ENCODE results near the gene TAGLN3. TPM values are rescaled to one million over a fixed set of nuclear protein-coding genes. Genes with fewer than 3 reads are reported as not detected.

TAGLN3 gene
- total RNA-seq, 1 donor from 2014 or later = 9.0 TPM

DNA sequence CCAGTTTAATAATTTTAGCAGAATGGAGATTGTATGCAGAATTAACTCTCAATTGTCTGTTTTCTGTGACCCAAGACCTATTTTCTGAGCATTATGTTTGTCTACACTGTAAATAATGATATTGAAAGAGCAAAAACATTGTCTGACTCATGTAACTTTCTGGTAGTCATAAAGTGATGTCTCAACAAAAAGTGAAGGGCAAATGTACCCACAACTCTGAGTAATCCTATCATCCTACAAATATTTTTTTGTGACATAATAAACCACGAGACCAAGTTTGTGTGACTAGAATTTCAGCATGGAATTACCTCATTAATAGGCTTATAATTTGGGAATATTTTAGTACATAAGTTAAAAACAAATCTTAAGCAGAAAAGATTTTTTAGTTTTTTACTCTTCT lies 35.3 kb upstream of the TAGLN3 start:
- no peak for DNase-seq (ENCODE audit: low spot score, unreplicated experiment)
- Mint-ChIP-seq H3K36me3 (ENCODE audit: insufficient read depth) (peaks cover 9% of the 10 kb centered on the region), H3K4me1 (ENCODE audit: low read depth) (peaks cover 4% of the 10 kb centered on the region), H3K27ac (no peak overlapping the region), H3K9me3 (ENCODE audit: low read depth) (no peaks in the 10 kb centered on the region), H3K27me3 (no peaks in the 10 kb centered on the region), H3K4me3 (ENCODE audit: low read depth) (no peak overlapping the region)
- TF ChIP-seq, protein P1, sequence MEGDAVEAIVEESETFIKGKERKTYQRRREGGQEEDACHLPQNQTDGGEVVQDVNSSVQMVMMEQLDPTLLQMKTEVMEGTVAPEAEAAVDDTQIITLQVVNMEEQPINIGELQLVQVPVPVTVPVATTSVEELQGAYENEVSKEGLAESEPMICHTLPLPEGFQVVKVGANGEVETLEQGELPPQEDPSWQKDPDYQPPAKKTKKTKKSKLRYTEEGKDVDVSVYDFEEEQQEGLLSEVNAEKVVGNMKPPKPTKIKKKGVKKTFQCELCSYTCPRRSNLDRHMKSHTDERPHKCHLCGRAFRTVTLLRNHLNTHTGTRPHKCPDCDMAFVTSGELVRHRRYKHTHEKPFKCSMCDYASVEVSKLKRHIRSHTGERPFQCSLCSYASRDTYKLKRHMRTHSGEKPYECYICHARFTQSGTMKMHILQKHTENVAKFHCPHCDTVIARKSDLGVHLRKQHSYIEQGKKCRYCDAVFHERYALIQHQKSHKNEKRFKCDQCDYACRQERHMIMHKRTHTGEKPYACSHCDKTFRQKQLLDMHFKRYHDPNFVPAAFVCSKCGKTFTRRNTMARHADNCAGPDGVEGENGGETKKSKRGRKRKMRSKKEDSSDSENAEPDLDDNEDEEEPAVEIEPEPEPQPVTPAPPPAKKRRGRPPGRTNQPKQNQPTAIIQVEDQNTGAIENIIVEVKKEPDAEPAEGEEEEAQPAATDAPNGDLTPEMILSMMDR (IDR thresholded peaks at IDR 0.05; ENCODE audit: unreplicated experiment) = no peak

DNA sequence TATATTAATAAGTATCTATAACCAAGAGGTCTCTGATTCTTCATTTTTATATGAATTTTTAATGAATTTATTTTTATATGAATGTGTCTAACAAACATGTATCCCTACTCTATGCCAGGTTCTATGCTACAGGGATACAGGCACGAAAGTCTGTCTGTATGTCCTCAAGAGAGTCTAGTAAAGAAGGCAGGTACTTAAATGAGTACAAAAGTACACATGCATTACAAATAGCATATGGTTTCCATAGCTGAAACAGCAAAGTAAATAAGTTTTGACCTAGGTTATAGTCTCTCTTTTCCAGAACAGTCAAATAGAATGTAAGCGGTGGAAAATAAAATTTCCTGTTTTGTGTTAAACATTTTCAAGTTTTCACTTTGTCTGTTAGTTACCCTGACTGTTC lies 33.2 kb upstream of the TAGLN3 start:
- Mint-ChIP-seq H3K9me3 (ENCODE audit: low read depth) (no peaks in the 10 kb centered on the region), H3K27me3 (no peaks in the 10 kb centered on the region), H3K27ac (no peak overlapping the region), H3K4me3 (ENCODE audit: low read depth) (no peak overlapping the region), H3K36me3 (ENCODE audit: insufficient read depth) (peaks cover 8% of the 10 kb centered on the region), H3K4me1 (ENCODE audit: low read depth) (peaks cover 4% of the 10 kb centered on the region)
- no peak for DNase-seq (ENCODE audit: low spot score, unreplicated experiment)
- TF ChIP-seq, protein P1 (IDR thresholded peaks at IDR 0.05; ENCODE audit: unreplicated experiment) = no peak

DNA sequence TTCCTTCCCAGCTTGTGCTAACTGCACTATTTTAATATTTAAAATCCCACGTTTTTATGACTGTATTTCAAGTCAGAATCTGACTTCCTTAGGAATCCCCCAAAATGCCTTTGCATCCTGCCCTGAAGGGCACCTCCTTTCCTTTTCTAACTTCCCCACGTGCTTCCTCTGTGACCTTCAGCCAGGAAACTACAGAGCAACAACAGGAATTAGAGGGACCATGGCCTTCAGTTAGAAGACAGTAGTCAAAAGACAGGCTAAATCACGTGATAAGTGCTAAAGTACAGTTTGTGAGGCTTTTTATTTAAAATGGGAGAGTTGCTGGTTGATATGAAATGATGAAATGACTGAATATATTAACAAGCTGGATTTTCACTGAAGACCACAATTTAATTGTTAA lies 31.7 kb upstream of the TAGLN3 start:
- H3K27ac Mint-ChIP-seq = no peak overlapping the region
- H3K9me3 Mint-ChIP-seq (ENCODE audit: low read depth) = no peaks in the 10 kb centered on the region
- no peak overlapping the region for H3K4me3 Mint-ChIP-seq (ENCODE audit: low read depth)
- H3K4me1 Mint-ChIP-seq (ENCODE audit: low read depth) = peaks cover 4% of the 10 kb centered on the region
- TF ChIP-seq, protein P1 (IDR thresholded peaks at IDR 0.05; ENCODE audit: unreplicated experiment) = no peak
- H3K27me3 Mint-ChIP-seq = no peaks in the 10 kb centered on the region
- peaks cover 6% of the 10 kb centered on the region for H3K36me3 Mint-ChIP-seq (ENCODE audit: insufficient read depth)
- DNase-seq (ENCODE audit: low spot score, unreplicated experiment) = no peak

DNA sequence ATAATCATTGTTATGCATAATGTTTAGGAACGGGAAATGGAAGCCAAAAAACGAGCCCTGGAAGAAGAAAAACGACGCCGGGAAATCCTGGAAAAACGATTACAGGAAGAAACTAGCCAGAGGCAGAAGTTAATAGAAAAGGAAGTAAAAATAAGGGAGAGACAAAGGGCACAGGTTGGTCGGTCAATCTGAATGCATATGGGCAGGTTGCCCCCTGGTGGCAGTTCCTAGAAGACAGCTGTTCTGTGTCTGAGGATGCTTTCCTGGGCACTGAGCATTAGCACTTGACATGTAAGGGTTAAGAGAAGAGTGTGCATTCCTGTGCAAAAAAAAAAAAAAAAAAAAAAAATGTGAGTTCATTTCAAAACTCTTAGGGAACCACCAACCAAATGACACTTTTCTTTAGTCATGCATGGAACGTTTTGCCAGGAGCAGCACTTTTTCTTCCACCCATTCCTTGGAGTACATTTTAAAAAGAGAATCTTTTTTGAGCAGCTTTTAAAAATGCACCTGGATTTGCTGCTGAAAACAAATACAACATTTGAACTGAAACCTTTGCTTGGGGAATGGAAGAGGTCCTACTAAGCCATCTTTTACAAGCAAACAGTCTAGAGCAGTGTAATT lies 31.0 kb upstream of the TAGLN3 start:
- peak; percentile 71 for DNase-seq (ENCODE audit: low spot score, unreplicated experiment)

DNA sequence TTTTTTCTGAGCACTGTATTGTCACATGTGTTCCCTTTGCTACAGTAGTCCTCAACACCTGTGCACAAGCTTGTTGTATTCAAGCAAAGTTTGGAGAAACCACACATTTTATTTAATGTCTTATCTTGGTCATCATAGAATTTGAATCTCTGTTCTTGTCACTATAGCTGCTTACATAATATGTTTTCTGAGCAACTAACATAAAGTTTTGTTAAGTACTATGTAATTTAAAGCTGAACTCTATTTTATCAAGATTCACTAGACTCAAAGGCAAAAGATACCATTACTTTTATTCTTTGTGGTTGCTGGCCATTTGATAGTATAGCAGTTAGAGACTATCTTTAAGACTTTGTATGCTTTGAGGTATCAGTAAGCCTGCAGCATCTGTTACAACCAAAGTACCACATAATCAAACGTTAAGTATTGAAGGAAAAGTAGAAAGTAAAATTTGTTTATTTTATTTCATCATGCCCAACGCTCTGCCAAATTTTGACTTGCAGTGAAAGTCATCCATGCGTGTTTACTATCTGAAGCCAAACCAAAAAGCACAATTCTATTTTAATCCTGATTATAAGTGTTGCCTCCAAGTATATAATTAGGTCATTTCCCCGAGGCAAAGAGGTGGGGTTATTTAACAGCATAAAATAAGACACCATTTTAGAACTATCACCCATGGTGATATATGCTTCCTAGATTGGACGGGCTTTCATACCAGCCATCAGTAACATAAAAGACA lies 30.2 kb upstream of the TAGLN3 start:
- Mint-ChIP-seq H3K9me3 (ENCODE audit: low read depth) (no peaks in the 10 kb centered on the region), H3K36me3 (ENCODE audit: insufficient read depth) (peaks cover 4% of the 10 kb centered on the region), H3K27ac (no peak overlapping the region), H3K4me3 (ENCODE audit: low read depth) (no peak overlapping the region), H3K4me1 (ENCODE audit: low read depth) (peaks cover 4% of the 10 kb centered on the region), H3K27me3 (no peaks in the 10 kb centered on the region)
- TF ChIP-seq, protein P1 (IDR thresholded peaks at IDR 0.05; ENCODE audit: unreplicated experiment) = no peak
- DNase-seq (ENCODE audit: low spot score, unreplicated experiment) = no peak

More for the DNA sequence above, 31.0 kb upstream of the TAGLN3 start:
- Mint-ChIP-seq H3K27ac (peak overlapping the region; percentile 11), H3K9me3 (ENCODE audit: low read depth) (no peaks in the 10 kb centered on the region), H3K36me3 (ENCODE audit: insufficient read depth) (peaks cover 4% of the 10 kb centered on the region), H3K27me3 (no peaks in the 10 kb centered on the region), H3K4me3 (ENCODE audit: low read depth) (no peak overlapping the region), H3K4me1 (ENCODE audit: low read depth) (peaks cover 4% of the 10 kb centered on the region)
- TF ChIP-seq, protein P1 (IDR thresholded peaks at IDR 0.05; ENCODE audit: unreplicated experiment) = peak; percentile 90

Data from progenitor cell of endocrine pancreas (in vitro differentiated cells).